ENCODE data around the gene LHX2. TPM values are rescaled to one million over a fixed set of nuclear protein-coding genes. Genes with fewer than 3 reads are reported as not detected.

Gene LHX2
- polyA plus RNA-seq, 1 of the 3 experiments (the other 2 are of a cell fraction) = not detected

DNA sequence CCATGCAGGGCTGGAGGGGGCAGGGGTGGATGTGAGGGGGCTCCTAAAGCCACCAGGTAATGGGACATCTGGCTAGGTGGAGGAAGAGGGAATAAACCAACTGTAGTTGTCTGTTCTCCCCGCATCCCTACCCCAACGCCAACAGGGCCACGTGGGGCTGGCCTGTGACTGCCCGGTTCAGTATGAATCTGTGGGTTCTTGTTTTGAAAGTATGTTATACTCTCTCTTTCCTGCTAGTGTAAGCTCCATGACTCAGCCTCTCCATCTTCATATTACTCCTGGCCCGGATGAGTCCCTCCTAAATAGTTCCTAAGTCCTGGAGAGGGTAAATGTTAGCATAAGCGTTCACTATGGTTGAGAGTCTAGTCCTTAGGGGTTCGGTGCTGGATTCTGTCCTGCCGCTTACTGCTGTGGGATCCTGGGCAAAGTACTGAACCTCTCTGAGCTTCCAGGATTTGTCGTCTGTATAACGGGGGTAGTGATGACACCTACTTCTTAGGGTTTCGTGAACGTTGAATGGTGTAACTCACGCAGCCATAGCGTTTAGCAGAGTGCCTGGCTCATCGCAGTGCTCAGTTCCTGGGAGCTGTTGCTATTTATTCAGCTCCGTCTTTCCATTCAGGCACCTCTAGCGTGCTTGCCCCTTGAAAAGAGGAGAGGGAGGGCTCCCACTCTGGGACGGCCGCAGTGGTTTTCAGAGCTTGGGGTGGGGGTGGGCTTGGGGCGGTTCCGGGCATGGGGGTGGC is 28.8 kb downstream of the LHX2 start:
- no peaks in the 10 kb centered on the region for H3F3A ChIP-seq (replicated peaks; ENCODE audit: insufficient read depth)
- TF ChIP-seq FOSL2 (IDR thresholded peaks at IDR 0.05; ENCODE audit: borderline replicate concordance, low read depth) = peak; percentile 16; the same call in 1 of the 2 replicates
- TF ChIP-seq EZH2phosphoT487 (IDR thresholded peaks at IDR 0.05; ENCODE audit: borderline replicate concordance, low read depth) = no peak
- TF ChIP-seq, protein P1, sequence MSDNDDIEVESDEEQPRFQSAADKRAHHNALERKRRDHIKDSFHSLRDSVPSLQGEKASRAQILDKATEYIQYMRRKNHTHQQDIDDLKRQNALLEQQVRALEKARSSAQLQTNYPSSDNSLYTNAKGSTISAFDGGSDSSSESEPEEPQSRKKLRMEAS (IDR thresholded peaks at IDR 0.05; ENCODE audit: low read depth) = peak; percentile 56; the same call in 1 of the 2 replicates
- TF ChIP-seq, protein P2, sequence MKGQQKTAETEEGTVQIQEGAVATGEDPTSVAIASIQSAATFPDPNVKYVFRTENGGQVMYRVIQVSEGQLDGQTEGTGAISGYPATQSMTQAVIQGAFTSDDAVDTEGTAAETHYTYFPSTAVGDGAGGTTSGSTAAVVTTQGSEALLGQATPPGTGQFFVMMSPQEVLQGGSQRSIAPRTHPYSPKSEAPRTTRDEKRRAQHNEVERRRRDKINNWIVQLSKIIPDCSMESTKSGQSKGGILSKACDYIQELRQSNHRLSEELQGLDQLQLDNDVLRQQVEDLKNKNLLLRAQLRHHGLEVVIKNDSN (IDR thresholded peaks at IDR 0.05; ENCODE audit: borderline replicate concordance, low read depth) = peak; percentile 36; the same call in 1 of the 2 replicates
- TF ChIP-seq RCOR1 (IDR thresholded peaks at IDR 0.05; ENCODE audit: low read length) = no peak
- no peak for TF ChIP-seq NRF1 (IDR thresholded peaks at IDR 0.05; ENCODE audit: low read depth, low read length)
- TF ChIP-seq, protein P3, sequence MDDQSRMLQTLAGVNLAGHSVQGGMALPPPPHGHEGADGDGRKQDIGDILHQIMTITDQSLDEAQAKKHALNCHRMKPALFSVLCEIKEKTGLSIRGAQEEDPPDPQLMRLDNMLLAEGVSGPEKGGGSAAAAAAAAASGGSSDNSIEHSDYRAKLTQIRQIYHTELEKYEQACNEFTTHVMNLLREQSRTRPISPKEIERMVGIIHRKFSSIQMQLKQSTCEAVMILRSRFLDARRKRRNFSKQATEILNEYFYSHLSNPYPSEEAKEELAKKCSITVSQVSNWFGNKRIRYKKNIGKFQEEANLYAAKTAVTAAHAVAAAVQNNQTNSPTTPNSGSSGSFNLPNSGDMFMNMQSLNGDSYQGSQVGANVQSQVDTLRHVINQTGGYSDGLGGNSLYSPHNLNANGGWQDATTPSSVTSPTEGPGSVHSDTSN (IDR thresholded peaks at IDR 0.05) = no peak
- no peak for TF ChIP-seq ELF1 (IDR thresholded peaks at IDR 0.05)
- H2AFZ ChIP-seq (ENCODE audit: low read depth) = peak overlapping the region; percentile 48; the same call in 1 of the 2 replicates
- POLR2A ChIA-PET = no interaction called here
- H3K9ac ChIP-seq = no peak overlapping the region
- no peaks in the 10 kb centered on the region for H3K79me2 ChIP-seq (ENCODE audit: insufficient read depth)
- CTCF ChIA-PET = interaction anchor here (0.6 to 5.6 kb wide), 59 partner anchors 10 to 662 kb away, joined by 3 to 89 read pairs (median 4); partner anchors contain the start of gene LHX2
- H3K4me2 ChIP-seq = peak overlapping the region; percentile 80
- H3K27ac ChIP-seq (ENCODE audit: low read depth in 2 of 2, low read length in 1 of 2) = no peak overlapping the region
- DNase-seq = peak; percentile 31
- no peaks in the 10 kb centered on the region for H4K20me1 ChIP-seq (ENCODE audit: insufficient read depth)
- H3K4me1 ChIP-seq (ENCODE audit: control insufficient read depth in 1 of 2, insufficient read depth in 2 of 2, low read depth in 1 of 2, low read length in 1 of 2) = peaks cover 0 to 7% of the 10 kb centered on the region in 2 experiments; a peak in 1 of 4 replicates
- H3K36me3 ChIP-seq (replicated peaks in 1 of 2; ENCODE audit: control insufficient read depth in 1 of 2, insufficient read depth in 2 of 2, low read length in 1 of 2) = no peaks in the 10 kb centered on the region
- H3K27me3 ChIP-seq (ENCODE audit: insufficient read depth) = peaks cover 34% of the 10 kb centered on the region; the same call in 1 of the 2 replicates
- H3K4me3 ChIP-seq (ENCODE audit: low read depth in 2 of 2, low read length in 1 of 2) = peak overlapping the region; percentile 39 to 62
- no peaks in the 10 kb centered on the region for H3K9me3 ChIP-seq
- WGBS (ENCODE audit: low lambda C conversion rate) = 25% methylated on average over 21 of the region's 21 CpGs
- no peaks in the 10 kb centered on the region for H3K9me2 ChIP-seq

DNA sequence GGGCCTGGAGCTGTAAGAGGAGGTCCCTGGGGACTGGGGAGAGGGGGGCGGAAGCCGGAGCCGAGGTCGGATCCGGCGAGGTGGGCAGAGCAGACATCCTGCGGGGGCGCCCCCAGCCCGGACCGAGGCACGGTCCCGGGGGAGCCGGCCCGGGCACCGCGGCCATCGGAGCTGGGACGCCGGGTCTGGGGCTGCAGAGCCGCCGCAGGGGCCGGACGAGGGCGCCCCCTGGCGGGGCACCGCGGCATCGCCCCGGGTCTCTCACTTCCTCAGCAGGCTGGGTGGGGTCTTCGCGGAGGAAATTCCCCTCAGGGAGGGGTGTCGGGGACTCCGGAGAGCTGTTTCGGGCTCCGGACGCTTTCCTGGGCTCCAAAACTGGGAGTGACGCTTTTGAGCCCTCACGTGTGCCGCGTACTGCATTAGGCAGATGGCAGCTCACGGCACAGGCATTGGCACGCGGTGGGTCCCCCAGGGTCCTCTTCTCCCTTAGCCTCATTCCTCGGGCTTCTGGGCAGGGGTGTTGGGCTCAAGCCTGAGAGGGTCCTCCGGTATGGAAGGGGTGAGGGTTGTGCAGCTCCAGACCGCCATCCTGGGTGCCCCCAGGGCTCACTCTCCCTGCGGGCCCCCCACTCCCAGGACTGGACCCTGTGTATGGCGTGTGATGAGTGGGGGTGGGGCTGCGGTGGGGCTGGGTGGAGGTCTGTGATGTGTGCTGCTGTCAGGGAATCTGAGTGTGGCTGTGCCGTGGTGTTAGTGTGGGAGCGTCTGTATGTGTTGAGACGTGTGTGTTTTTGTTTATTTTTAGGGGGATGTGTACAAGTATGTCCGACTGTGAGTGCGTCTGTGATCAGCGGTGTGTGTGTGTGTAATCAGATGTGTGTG is 29.6 kb downstream of the LHX2 start:
- H3K4me1 ChIP-seq (ENCODE audit: control insufficient read depth in 1 of 2, insufficient read depth in 2 of 2, low read depth in 1 of 2, low read length in 1 of 2) = peaks cover 0 to 10% of the 10 kb centered on the region in 2 experiments; a peak in 1 of 4 replicates
- H3K36me3 ChIP-seq (replicated peaks in 1 of 2; ENCODE audit: control insufficient read depth in 1 of 2, insufficient read depth in 2 of 2, low read length in 1 of 2) = no peaks in the 10 kb centered on the region
- peak overlapping the region; percentile 39 to 62 for H3K4me3 ChIP-seq (ENCODE audit: low read depth in 2 of 2, low read length in 1 of 2)
- H3K9ac ChIP-seq = no peak overlapping the region
- WGBS (ENCODE audit: low lambda C conversion rate) = 32% methylated on average over 8 of the region's 55 CpGs
- H3K27me3 ChIP-seq (ENCODE audit: insufficient read depth) = peaks cover 34% of the 10 kb centered on the region; the same call in 1 of the 2 replicates
- H3K27ac ChIP-seq (ENCODE audit: low read depth in 2 of 2, low read length in 1 of 2) = no peak overlapping the region
- H3F3A ChIP-seq (replicated peaks; ENCODE audit: insufficient read depth) = no peaks in the 10 kb centered on the region
- POLR2A ChIA-PET = no interaction called here
- CTCF ChIA-PET = interaction anchor here (0.6 to 5.6 kb wide), 67 partner anchors 10 to 663 kb away, joined by 3 to 89 read pairs (median 4); partner anchors contain the start of gene LHX2
- peak overlapping the region; percentile 80 for H3K4me2 ChIP-seq
- H3K9me3 ChIP-seq = no peaks in the 10 kb centered on the region
- DNase-seq = peak; percentile 93
- H3K79me2 ChIP-seq (ENCODE audit: insufficient read depth) = no peaks in the 10 kb centered on the region
- H2AFZ ChIP-seq (ENCODE audit: low read depth) = peak overlapping the region; percentile 46; the same call in 1 of the 2 replicates
- H3K9me2 ChIP-seq = no peaks in the 10 kb centered on the region
- H4K20me1 ChIP-seq (ENCODE audit: insufficient read depth) = no peaks in the 10 kb centered on the region
- TF ChIP-seq FOXJ3 (CRISPR knock-in tag; IDR thresholded peaks at IDR 0.05) (no peak), POLR2AphosphoS5 (IDR thresholded peaks at IDR 0.05; ENCODE audit: low read depth, low read length) (no peak), GATA2 (CRISPR knock-in tag; IDR thresholded peaks at IDR 0.05) (no peak), ELF1 (IDR thresholded peaks at IDR 0.05) (no peak), RCOR1 (IDR thresholded peaks at IDR 0.05; ENCODE audit: low read length) (no peak), TEAD4 (IDR thresholded peaks at IDR 0.05; ENCODE audit: borderline replicate concordance, insufficient read depth) (no peak), EP300 (IDR thresholded peaks at IDR 0.05; ENCODE audit: borderline replicate concordance in 1 of 2, low read depth in 1 of 2, low read length in 1 of 2) (no peak), RXRA (IDR thresholded peaks at IDR 0.05; ENCODE audit: borderline replicate concordance, low read depth) (no peak), SIN3A (IDR thresholded peaks at IDR 0.05; ENCODE audit: borderline replicate concordance, low read depth, low read length) (no peak), CHD2 (IDR thresholded peaks at IDR 0.05; ENCODE audit: low read length, partially characterized antibody) (no peak)
- TF ChIP-seq, protein P4, sequence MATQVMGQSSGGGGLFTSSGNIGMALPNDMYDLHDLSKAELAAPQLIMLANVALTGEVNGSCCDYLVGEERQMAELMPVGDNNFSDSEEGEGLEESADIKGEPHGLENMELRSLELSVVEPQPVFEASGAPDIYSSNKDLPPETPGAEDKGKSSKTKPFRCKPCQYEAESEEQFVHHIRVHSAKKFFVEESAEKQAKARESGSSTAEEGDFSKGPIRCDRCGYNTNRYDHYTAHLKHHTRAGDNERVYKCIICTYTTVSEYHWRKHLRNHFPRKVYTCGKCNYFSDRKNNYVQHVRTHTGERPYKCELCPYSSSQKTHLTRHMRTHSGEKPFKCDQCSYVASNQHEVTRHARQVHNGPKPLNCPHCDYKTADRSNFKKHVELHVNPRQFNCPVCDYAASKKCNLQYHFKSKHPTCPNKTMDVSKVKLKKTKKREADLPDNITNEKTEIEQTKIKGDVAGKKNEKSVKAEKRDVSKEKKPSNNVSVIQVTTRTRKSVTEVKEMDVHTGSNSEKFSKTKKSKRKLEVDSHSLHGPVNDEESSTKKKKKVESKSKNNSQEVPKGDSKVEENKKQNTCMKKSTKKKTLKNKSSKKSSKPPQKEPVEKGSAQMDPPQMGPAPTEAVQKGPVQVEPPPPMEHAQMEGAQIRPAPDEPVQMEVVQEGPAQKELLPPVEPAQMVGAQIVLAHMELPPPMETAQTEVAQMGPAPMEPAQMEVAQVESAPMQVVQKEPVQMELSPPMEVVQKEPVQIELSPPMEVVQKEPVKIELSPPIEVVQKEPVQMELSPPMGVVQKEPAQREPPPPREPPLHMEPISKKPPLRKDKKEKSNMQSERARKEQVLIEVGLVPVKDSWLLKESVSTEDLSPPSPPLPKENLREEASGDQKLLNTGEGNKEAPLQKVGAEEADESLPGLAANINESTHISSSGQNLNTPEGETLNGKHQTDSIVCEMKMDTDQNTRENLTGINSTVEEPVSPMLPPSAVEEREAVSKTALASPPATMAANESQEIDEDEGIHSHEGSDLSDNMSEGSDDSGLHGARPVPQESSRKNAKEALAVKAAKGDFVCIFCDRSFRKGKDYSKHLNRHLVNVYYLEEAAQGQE (IDR thresholded peaks at IDR 0.05; ENCODE audit: low read depth, low read length) = no peak
- TF ChIP-seq, protein P1 (IDR thresholded peaks at IDR 0.05; ENCODE audit: low read depth) = no peak
